Duodenal mucosa (tissue), 2 donors: ENCODE measurements around the gene GALNT17.

Experiments used
- H3K27ac ChIP-seq: one replicate; pipeline ENCODE4 v1.7.0; 2013; ENCODE audit warnings: low read depth, low read length
- H3K27me3 ChIP-seq, 2 donors: one replicate each; pipeline ENCODE4 v1.7.0; 2013; ENCODE audit warnings: low read length in 2 of 2, control low read depth in 1 of 2; ENCODE audit not compliant: insufficient read depth in 2 of 2, control insufficient read depth in 1 of 2
- H3K36me3 ChIP-seq, 2 donors: one replicate each; pipeline ENCODE4 v1.7.0; 2013; ENCODE audit warnings: low read length in 2 of 2, control low read depth in 1 of 2; ENCODE audit not compliant: insufficient read depth in 2 of 2, control insufficient read depth in 1 of 2
- H3K4me1 ChIP-seq, 2 donors: one replicate each; pipeline ENCODE4 v1.7.0; 2013; ENCODE audit warnings: low read length in 2 of 2, control low read depth in 1 of 2; ENCODE audit not compliant: insufficient read depth in 2 of 2, control insufficient read depth in 1 of 2
- H3K4me3 ChIP-seq, 2 donors: one replicate each; pipeline ENCODE4 v1.7.0; 2013; ENCODE audit warnings: low read length in 2 of 2, low read depth in 1 of 2
- H3K9ac ChIP-seq, 2 donors: one replicate each; pipeline ENCODE4 v1.7.0; 2013; ENCODE audit warnings: low read length in 2 of 2, low read depth in 1 of 2
- H3K9me3 ChIP-seq, 2 donors: one replicate each; pipeline ENCODE4 v1.7.0; 2013; ENCODE audit warnings: low read length in 2 of 2, control low read depth in 1 of 2; ENCODE audit not compliant: control insufficient read depth in 1 of 2

GALNT17 gene

DNA sequence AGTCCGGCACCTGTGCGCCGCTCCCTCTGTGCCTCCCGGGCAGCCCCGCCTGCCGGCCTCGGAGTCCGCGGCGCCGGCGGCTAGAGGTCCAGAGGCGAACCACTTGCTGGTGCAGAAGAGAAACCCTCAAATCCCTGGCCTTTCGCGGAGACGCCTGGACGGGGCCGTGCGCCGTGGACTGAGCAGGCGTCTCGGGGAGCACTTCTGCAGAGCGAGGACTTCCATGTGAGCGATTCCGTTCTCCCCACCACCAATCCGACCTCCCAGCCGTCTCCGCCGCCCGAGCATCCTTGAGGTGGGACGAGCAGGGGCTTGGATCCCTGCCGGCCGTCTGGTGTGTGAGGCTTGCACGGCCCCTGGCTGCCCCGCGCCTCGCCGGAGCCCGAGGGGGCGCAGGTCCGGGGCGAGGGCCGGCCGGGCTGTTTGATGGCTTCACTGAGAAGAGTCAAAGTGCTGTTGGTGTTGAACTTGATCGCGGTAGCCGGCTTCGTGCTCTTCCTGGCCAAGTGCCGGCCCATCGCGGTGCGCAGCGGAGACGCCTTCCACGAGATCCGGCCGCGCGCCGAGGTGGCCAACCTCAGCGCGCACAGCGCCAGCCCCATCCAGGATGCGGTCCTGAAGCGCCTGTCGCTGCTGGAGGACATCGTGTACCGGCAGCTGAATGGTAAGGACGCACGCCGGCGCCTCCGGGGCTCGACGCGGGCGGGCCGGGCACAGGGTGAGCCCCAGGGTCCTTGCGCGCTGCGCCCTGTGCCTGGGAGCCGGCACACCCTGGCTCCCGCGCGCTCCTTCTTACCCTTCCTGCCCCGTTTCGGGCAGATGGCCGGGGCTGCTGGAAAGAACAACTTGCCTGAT is 660 bp downstream of the GALNT17 start:
- Histone ChIP-seq H3K27me3 (no peaks in the 10 kb centered on the region), H3K36me3 (no peaks in the 10 kb centered on the region), H3K27ac (no peak overlapping the region), H3K9ac (no peak overlapping the region), H3K4me3 (no peak overlapping the region), H3K4me1 (no peaks in the 10 kb centered on the region), H3K9me3 (peaks cover 0 to 4% of the 10 kb centered on the region in 2 donors)

DNA sequence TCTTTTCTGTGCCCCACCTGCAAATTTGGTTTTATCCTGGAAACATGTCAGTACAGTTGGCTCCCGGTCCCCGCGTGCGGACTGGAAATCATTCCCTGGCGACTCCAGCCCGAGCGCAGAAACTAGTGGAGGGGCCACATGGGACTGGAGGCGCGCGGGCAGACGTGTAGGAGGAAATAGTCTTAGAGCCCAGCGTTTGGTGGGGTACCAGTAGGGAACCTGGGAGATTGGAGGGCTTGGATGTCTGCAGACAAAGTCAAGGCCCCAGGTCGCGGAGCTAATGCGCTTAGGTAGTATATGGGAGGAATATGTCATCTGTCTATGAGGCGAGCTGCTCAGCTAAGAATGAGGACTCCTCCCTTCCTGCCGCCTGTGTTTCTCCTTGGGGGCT is 1.3 kb downstream of the GALNT17 start:
- no peak overlapping the region for H3K27ac ChIP-seq
- H3K9me3 ChIP-seq = peaks cover 0 to 4% of the 10 kb centered on the region in 2 donors
- H3K4me3 ChIP-seq = no peak overlapping the region
- no peaks in the 10 kb centered on the region for H3K27me3 ChIP-seq
- H3K9ac ChIP-seq = no peak overlapping the region
- H3K4me1 ChIP-seq = no peaks in the 10 kb centered on the region
- no peaks in the 10 kb centered on the region for H3K36me3 ChIP-seq

GRCh38 chr7:71133856-71134255 is 1.9 kb downstream of the GALNT17 start:
- Histone ChIP-seq H3K27me3 (no peaks in the 10 kb centered on the region), H3K36me3 (no peaks in the 10 kb centered on the region), H3K9me3 (peaks cover 0 to 4% of the 10 kb centered on the region in 2 donors), H3K4me1 (no peaks in the 10 kb centered on the region), H3K9ac (no peak overlapping the region), H3K27ac (no peak overlapping the region), H3K4me3 (no peak overlapping the region)

DNA sequence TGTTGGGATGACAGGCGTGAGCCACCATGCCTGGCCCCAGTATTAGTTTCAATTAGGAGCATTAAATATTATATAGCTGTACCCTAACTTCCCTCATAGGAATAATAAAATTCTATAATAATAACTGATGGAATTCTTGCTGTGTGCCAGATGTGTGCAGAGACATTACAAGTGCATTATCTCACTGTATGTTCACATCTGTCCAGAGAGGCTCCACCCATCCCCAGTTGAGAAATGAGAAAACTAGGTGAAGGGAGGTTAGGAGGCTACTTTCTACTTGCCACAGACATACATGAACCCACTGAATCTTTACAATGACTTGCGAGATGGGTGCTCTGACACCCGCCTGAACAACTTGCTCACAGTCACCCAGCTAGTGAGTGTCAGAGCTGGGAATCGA is 3.2 kb downstream of the GALNT17 start:
- Histone ChIP-seq H3K36me3 (no peaks in the 10 kb centered on the region), H3K27ac (no peak overlapping the region), H3K4me1 (no peaks in the 10 kb centered on the region), H3K9me3 (peaks cover 0 to 4% of the 10 kb centered on the region in 2 donors), H3K27me3 (no peaks in the 10 kb centered on the region), H3K4me3 (no peak overlapping the region), H3K9ac (no peak overlapping the region)

DNA sequence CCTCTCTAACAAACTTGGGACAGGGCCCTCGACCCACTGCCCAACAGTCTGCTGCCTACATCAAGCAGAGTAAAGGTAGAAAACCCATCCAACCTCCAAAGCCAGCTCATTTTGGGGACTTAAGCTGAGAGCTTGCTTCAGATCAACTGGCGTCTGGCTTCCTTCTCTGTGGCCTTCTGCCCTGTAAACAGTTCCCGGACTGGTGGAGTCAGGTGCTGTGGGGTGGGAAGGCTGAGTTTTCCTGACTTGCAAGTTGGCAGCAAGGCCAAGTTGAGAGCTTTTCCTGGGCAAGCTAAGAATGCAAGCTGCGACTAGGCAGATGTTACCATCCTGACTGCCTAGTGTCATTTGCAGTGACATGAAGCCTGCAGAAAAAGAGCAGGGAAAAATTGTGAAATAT is 3.7 kb downstream of the GALNT17 start:
- Histone ChIP-seq H3K27ac (no peak overlapping the region), H3K4me1 (no peaks in the 10 kb centered on the region), H3K9ac (no peak overlapping the region), H3K27me3 (no peaks in the 10 kb centered on the region), H3K9me3 (peaks cover 0 to 4% of the 10 kb centered on the region in 2 donors), H3K4me3 (no peak overlapping the region), H3K36me3 (no peaks in the 10 kb centered on the region)

DNA sequence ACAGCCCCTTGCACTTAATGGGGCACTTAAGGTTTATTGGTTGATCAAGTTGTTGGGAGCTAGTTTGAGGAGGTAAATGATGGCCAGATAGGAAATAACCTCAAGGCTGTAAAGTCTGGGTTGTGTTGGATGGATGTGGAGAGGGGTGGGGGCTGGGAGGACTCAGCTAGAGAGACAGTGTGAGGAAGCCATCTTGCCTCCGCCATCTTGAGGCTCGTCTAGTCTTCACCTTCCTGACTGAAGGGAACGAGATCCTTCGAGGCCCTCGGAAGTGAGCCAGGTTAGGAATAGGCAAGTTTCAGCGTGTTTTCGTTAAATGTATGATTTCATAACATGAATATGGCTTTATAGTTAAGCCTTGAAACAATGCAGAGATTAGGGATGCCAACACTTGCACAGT is 5.5 kb downstream of the GALNT17 start:
- Histone ChIP-seq H3K9ac (no peak overlapping the region), H3K36me3 (no peaks in the 10 kb centered on the region), H3K9me3 (peaks cover 0 to 4% of the 10 kb centered on the region in 2 donors), H3K27ac (no peak overlapping the region), H3K27me3 (no peaks in the 10 kb centered on the region), H3K4me3 (no peak overlapping the region), H3K4me1 (no peaks in the 10 kb centered on the region)

DNA sequence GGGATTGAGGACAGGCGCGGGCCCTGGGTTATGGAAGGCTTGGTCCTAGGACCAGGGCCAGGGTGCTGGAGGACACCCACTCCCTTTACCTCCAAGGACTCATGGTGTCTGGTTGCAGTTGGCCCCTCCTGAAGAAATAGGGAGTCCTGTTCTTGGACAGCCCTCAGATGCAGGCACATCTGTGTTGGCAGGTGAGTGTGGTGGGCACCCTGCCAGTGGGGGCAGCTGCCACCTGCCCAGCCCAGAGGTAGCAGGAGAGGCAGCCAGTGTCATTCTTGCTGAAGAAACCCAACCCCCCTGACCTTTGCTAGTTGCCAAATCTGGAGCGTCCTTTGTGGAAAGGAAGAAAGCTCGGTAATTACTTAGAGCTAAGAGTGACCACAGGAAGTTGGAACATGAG is 8.3 kb downstream of the GALNT17 start:
- Histone ChIP-seq H3K9ac (no peak overlapping the region), H3K36me3 (no peaks in the 10 kb centered on the region), H3K9me3 (peaks cover 0 to 13% of the 10 kb centered on the region in 2 donors), H3K27ac (no peak overlapping the region), H3K27me3 (no peaks in the 10 kb centered on the region), H3K4me1 (no peaks in the 10 kb centered on the region), H3K4me3 (no peak overlapping the region)

DNA sequence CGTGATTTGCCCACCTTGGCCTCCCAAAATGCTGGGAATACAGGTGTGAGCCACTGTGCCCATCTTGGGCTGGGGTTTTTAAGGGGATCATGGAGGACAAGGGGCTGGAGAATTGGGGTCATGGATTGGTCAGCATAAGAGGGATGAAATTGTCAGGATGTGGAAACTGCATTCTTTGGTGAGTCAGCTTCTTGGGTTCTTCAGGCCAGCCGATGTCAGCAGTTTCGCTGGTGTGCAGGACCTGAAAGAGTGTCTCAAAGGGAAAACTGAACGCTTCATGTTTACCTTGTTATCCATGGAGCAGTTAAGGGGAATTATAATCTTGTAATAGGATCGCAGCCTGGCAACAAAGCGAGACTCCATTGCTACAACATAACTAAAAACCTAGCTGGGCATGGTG is 13.0 kb downstream of the GALNT17 start:
- Histone ChIP-seq H3K27me3 (no peaks in the 10 kb centered on the region), H3K27ac (no peak overlapping the region), H3K36me3 (no peaks in the 10 kb centered on the region), H3K4me3 (no peak overlapping the region), H3K9ac (no peak overlapping the region), H3K9me3 (peaks cover 3 to 18% of the 10 kb centered on the region in 2 donors), H3K4me1 (no peaks in the 10 kb centered on the region)

- H3K9ac ChIP-seq = no peak overlapping the region
- H3K27ac ChIP-seq = no peak overlapping the region
- H3K36me3 ChIP-seq = no peaks in the 10 kb centered on the region
- no peak overlapping the region for H3K4me3 ChIP-seq
- H3K4me1 ChIP-seq = no peaks in the 10 kb centered on the region
- peaks cover 7 to 23% of the 10 kb centered on the region in 2 donors for H3K9me3 ChIP-seq
- no peaks in the 10 kb centered on the region for H3K27me3 ChIP-seq
Measured at GRCh38 chr7:71145906-71146901, 14.3 kb downstream of the GALNT17 start.

- Histone ChIP-seq H3K9ac (no peak overlapping the region), H3K9me3 (peaks cover 7 to 20% of the 10 kb centered on the region in 2 donors), H3K27ac (no peak overlapping the region), H3K27me3 (no peaks in the 10 kb centered on the region), H3K36me3 (no peaks in the 10 kb centered on the region), H3K4me3 (no peak overlapping the region), H3K4me1 (no peaks in the 10 kb centered on the region)
Measured at GRCh38 chr7:71148098-71148497, 16.2 kb downstream of the GALNT17 start.
